GM15510 (cell line): Measurements from ENCODE around the gene MFAP3L.

Experiments used
- POLR2A ChIP-seq: IDR thresholded peaks from 3 replicates; pipeline ENCODE4 v1.6.1; 2011; ENCODE audit warnings: borderline replicate concordance; ENCODE audit not compliant: insufficient read length; ENCODE audit errors: extremely low read depth

The MFAP3L gene

DNA sequence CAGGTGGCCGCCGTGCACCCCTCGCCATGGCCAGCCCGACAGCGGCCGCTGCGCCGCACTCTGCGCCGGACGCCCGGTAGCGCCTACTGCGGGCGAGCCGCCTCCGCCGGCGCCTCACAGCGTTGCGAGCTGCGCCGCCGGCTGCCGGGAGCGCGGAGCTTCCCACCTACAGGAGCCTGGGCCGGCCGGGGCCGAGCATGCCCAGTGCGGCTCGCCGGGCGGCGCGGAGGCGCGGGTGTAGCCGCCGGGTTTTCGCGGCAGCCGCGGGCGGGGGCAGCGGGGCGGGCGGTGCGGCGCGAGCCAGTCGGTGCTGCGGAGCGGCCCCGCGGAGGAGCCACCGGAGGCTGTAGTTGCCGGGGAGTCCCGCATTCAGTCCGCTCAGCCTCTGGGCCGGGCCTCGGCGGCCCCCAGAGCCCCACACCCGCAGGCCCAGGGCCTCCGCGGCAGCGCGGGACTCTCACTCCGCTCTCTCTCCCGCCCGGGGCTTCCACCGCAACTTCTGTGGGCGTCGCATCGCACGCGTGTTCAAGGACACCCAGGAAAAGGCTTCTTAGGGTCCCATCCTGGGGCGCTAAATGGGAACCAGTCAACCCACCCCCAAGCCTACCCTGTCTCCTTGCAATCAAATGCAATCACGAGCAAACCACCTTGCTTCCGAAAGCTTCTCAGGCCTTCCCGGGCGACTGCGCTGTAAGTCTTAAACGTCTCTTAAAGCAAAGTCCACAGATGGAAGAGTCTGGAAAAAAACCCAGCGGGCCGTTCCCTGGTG, at the start of gene MFAP3L:
Gene MFAP3L, minus strand, starts transcription at position 143 of the 769 bp plus-strand sequence. CDS start 20,518 bp downstream, outside the sequence.
- TF ChIP-seq POLR2A: no peak

- TF ChIP-seq POLR2A: no peak
Observed at GRCh38 chr4:170071196-170071595, 45.0 kb upstream of the MFAP3L start.

DNA sequence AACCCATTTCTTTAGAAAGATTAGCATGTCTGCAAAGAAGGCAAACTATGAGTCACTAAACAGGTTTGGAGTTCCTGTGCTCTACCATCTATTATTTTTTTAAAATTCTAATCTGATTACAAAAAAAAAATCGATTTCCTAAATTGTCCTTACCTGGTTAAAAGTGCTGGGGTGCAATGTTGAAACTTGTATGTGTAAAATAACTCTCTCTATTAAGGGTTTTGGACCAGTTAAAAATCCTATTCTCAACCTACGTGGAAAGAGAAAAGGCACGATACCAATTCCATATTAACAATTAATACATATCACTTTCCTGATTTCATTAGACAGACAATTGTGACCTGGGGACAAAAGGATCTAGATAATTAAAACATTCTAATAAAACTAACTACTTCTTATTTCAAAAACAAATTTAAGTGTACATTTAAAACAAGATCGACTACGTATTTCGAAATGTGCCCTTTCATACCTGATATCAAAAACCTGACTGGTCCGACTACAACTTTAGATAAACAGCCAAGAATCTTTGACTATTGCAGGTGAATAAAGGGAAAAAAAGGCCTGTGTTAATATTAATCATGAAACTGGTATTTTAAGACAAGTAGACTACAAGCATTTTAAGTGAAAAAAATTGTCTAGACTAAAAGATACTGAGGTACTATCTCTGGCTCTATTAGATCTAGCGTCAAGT, 42.4 kb upstream of the MFAP3L start:
- TF ChIP-seq POLR2A: no peak

GRCh38 chr4:170059421-170059820, 33.2 kb upstream of the MFAP3L start:
- TF ChIP-seq POLR2A: no peak

- no peak for TF ChIP-seq POLR2A
Observed at GRCh38 chr4:170058826-170059225, 32.6 kb upstream of the MFAP3L start.

GRCh38 chr4:170057866-170058265, 31.7 kb upstream of the MFAP3L start:
- TF ChIP-seq POLR2A: no peak

GRCh38 chr4:170052919-170053318, 26.7 kb upstream of the MFAP3L start:
- TF ChIP-seq POLR2A: no peak

DNA sequence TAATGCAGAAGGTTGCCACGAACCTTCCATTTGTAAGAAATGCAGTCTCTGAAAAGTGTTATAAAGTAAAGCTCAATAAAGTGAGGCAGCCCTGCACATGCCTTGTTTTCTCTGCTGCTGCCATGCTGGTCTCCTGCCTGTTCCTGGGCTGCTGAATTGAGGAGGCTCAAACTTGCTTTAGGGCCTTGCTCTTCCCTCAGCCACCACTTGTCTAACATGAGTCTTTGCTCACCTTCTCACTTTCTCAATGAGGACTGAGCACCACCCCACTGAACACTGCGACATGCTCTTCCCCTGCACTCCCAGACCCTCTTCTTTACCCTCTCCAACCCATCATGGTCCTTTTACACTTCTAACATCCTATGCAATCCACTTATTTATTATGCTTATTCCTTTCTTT, 25.2 kb upstream of the MFAP3L start:
- no peak for TF ChIP-seq POLR2A

GRCh38 chr4:170049766-170050165, 23.6 kb upstream of the MFAP3L start:
- no peak for TF ChIP-seq POLR2A

DNA sequence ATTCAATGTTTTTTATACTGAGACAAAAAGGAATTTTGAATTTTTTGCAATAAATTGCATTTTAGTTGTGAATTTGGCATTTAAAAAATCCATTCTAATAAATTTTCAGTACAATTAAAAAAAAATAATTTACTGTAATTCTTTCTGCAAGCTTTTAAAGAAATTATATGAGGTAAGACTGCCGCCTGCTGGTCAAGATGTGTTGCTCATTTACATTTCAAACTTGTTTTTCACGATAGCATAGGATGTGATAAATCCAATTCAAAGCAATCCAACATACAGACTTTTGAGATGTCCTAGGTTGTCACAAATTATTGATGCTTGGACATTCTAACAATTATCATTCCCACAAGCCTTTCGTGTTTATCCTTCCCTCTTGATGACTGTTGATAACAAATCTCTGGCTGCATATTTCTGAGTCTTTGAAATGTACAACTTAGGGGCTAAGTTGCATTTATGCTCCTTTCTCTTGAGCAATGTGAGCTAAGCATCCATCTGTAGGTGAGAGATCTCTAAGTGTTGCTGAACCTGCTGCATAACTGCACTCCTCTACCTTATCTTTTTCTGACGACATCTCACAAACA, 21.7 kb upstream of the MFAP3L start:
- no peak for TF ChIP-seq POLR2A

DNA sequence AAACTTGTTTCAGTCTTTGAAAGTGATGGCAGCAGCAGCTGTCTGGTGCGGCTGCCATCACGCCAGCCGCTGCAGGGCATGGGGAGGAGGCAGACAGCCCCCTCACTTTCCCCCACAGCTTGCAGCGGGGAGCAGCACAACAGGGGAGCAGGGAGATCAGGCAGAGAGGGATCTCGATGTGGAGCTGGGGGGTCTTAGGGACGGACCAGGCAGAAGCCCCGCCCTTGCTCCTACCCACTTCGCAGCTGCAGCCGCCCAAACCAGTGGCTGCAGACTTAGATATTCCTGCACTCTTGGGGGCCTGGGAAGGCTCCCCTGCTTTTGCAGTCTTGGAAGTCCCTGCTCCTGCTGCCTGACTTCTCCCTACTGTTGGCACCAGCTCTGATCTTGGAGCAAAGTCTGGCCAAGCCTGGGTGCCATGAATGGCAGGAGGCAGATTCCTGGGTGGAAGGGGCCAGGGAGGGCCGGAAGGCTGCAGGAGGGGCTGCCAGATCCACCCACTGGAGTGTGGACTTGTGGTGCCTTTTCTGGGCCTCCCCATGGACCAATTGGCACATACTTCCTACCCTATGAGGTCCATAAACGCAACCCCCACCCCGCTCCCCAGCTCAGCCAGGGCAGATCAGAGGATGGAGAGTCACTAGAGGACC, 14.0 kb upstream of the MFAP3L start:
- TF ChIP-seq POLR2A: no peak

DNA sequence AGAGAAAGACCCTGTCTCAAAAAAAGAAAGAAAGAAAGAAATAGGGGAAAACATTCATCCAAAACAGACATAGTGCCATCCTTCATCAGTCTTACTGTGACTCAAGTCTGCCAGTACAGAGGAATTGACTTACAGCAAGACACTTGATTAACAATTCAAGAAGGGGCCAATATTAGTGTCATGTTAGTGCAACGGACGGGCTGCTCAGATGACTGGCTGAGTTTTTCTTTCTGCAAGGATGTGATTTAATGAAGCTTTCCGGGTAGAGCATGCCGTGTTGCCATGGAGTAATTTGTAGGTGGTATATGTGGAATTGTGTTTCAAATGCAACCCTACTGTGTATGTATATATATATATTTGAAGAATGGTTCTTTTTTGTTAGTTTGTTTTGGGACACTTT, 12.6 kb upstream of the MFAP3L start:
- TF ChIP-seq POLR2A: no peak

GRCh38 chr4:170038232-170038631, 12.0 kb upstream of the MFAP3L start:
- TF ChIP-seq POLR2A: no peak

- TF ChIP-seq POLR2A: no peak
Observed at GRCh38 chr4:170037481-170037880, 11.3 kb upstream of the MFAP3L start.

GRCh38 chr4:170035845-170036244, 9.7 kb upstream of the MFAP3L start:
- TF ChIP-seq POLR2A: no peak
